Gastrocnemius medialis (tissue), 4 donors: ENCODE measurements around the gene CCNF. TPM values are rescaled to one million over a fixed set of nuclear protein-coding genes. Genes with fewer than 3 reads are reported as not detected.

ENCODE experiments used
- ATAC-seq, 2 donors: fragments of 150-250 bp; one replicate each; pipeline ENCODE4 v1.9.1; 2016
- DNase-seq, 2 donors: peaks; one replicate each; pipeline ENCODE4 v3.0.0-alpha.2; 2019
- H3K27ac ChIP-seq, 4 donors: fragments of 200-600 bp; sonication (generic); 1 replicate in 1 of 4; 2 replicates in 3 of 4; pipeline ENCODE4 v1.5.1; 2016 to 2018; ENCODE audit warnings: mild to moderate bottlenecking in 2 of 4, moderate library complexity in 1 of 4
- H3K27me3 ChIP-seq, 3 donors: fragments of 200-600 bp; sonication (generic) in 2 of 3; 1 replicate in 1 of 3; 2 replicates in 2 of 3; pipeline versions ENCODE4 v1.5.1 to v1.6.0; 2016 to 2019; ENCODE audit warnings: mild to moderate bottlenecking in 1 of 3, moderate library complexity in 1 of 3
- H3K36me3 ChIP-seq, 2 donors: fragments of 200-600 bp; sonication (generic) in 1 of 2; one replicate each; pipeline ENCODE4 v1.5.1; 2017 to 2018
- H3K4me1 ChIP-seq, 2 donors: fragments of 200-600 bp; sonication (generic) in 1 of 2; one replicate each; pipeline ENCODE4 v1.5.1; 2016 to 2017; ENCODE audit warnings: mild to moderate bottlenecking in 2 of 2
- H3K4me3 ChIP-seq, 4 donors: fragments of 200-600 bp; sonication (generic) in 3 of 4; 1 replicate in 1 of 4; 2 replicates in 3 of 4; pipeline ENCODE4 v1.5.1; 2016 to 2019; ENCODE audit warnings: mild to moderate bottlenecking in 2 of 4
- H3K9me3 ChIP-seq, 3 donors: fragments of 200-600 bp; sonication (generic) in 2 of 3; 1 replicate in 1 of 3; 2 replicates in 2 of 3; pipeline ENCODE4 v1.5.1; 2016 to 2019
- CTCF ChIP-seq, 5 experiments: fragments of 450-650 bp in 3 of 5; fragments of 200-600 bp in 2 of 5; sonication (generic) in 2 of 5; IDR thresholded peaks in 4 of 5; conservative IDR thresholded peaks in 1 of 5; 1 replicate in 4 of 5; 2 replicates in 1 of 5; pipeline ENCODE4 v1.5.1; 2016 to 2019; ENCODE audit warnings: antibody characterized with exemption in 5 of 5, mild to moderate bottlenecking in 3 of 5, moderate library complexity in 3 of 5
- POLR2A ChIP-seq, 2 donors: fragments of 450-650 bp; IDR thresholded peaks; one replicate each; pipeline ENCODE4 v1.6.1; 2017; ENCODE audit warnings: antibody characterized with exemption in 2 of 2, mild to moderate bottlenecking in 2 of 2, moderate library complexity in 2 of 2
- in situ Hi-C, 4 donors: fragments of 200-750 bp; cut with MboI; loops; one replicate each; pipeline versions ENCODE4 v1.15.0 to v1.8.0; 2017; ENCODE audit warnings: low sequenced_read_pairs in 4 of 4
- intact Hi-C: fragments of 100-400 bp; cut with DNase I; formaldehyde crosslinking; loops from one replicate; pipeline ENCODE4 v1.15.1; 2023; ENCODE audit warnings: low total_unique reads
- total RNA-seq, 4 donors: library from RNA; depleted of rRNA; stranded (reverse); fragments of >200 nt; gene quantifications; one replicate each; pipeline versions ENCODE4 v1.1.0 to v1.2.3, GENCODE V29; 2016

Gene CCNF
- total RNA-seq, 4 donors from 2014 or later = 1.8 to 3.6 (median 2.4) TPM

GRCh38 chr16:2457946-2458345 lies 28.7 kb downstream of the CCNF start:
- no peak for ATAC-seq
- H3K4me3 ChIP-seq = no peak overlapping the region
- H3K4me1 ChIP-seq = peaks cover 4 to 13% of the 10 kb centered on the region in 2 donors
- H3K27me3 ChIP-seq = no peaks in the 10 kb centered on the region
- no peak for DNase-seq
- H3K36me3 ChIP-seq = no peaks in the 10 kb centered on the region
- TF ChIP-seq CTCF (IDR thresholded peaks at IDR 0.05 in 4 of 5, conservative IDR thresholded peaks at IDR 0.05 in 1 of 5) (no peak), POLR2A (IDR thresholded peaks at IDR 0.05) (no peak)
- H3K9me3 ChIP-seq = no peaks in the 10 kb centered on the region
- H3K27ac ChIP-seq = no peak overlapping the region
- intact Hi-C loops (no loop called here), in situ Hi-C loops (no loop called here)

GRCh38 chr16:2458887-2459646 lies 29.8 kb downstream of the CCNF start:
- ATAC-seq = no peak
- in situ Hi-C loops (no loop called here), intact Hi-C loops (no loop called here)
- Histone ChIP-seq H3K36me3 (no peaks in the 10 kb centered on the region), H3K9me3 (no peaks in the 10 kb centered on the region), H3K27ac (peak overlapping the region; percentile 53 to 73 (median 68)), H3K27me3 (no peaks in the 10 kb centered on the region), H3K4me3 (peak overlapping the region; percentile 56 to 64 (median 60)), H3K4me1 (peaks cover 4 to 13% of the 10 kb centered on the region in 2 donors)
- TF ChIP-seq POLR2A (IDR thresholded peaks at IDR 0.05) = no peak
- TF ChIP-seq CTCF (IDR thresholded peaks at IDR 0.05 in 4 of 5, conservative IDR thresholded peaks at IDR 0.05 in 1 of 5) = no peak
- no peak for DNase-seq

GRCh38 chr16:2459647-2460390 lies 30.6 kb downstream of the CCNF start, which contains the start of gene TEDC2:
Gene TEDC2 (plus strand): TSS chr16:2460109. CDS start chr16:2460145, 36 bp downstream.
- ATAC-seq (peak; percentile 96 to 97), DNase-seq (peak; percentile 90 to 95)
- TF ChIP-seq CTCF (IDR thresholded peaks at IDR 0.05 in 4 of 5, conservative IDR thresholded peaks at IDR 0.05 in 1 of 5) (no peak), POLR2A (IDR thresholded peaks at IDR 0.05) (no peak)
- intact Hi-C loops (loop anchor here (2.0 to 5.0 kb wide), 2 partner anchors 31 to 37 kb away; partner anchors contain the start of gene CCNF), in situ Hi-C loops (no loop called here)
- Histone ChIP-seq H3K27me3 (no peaks in the 10 kb centered on the region), H3K27ac (peak within 1 kb of the TSS; percentile 53 to 73 (median 68)), H3K4me1 (peaks cover 4 to 13% of the 10 kb centered on the region in 2 donors), H3K4me3 (peak within 1 kb of the TSS; percentile 56 to 64 (median 60)), H3K9me3 (no peaks in the 10 kb centered on the region), H3K36me3 (no peaks in the 10 kb centered on the region)

- Histone ChIP-seq H3K27ac (no peak overlapping the region), H3K9me3 (no peaks in the 10 kb centered on the region), H3K4me1 (peaks cover 4 to 13% of the 10 kb centered on the region in 2 donors), H3K4me3 (peak overlapping the region; percentile 56 to 64 (median 60)), H3K27me3 (no peaks in the 10 kb centered on the region), H3K36me3 (no peaks in the 10 kb centered on the region)
- ATAC-seq (no peak), DNase-seq (no peak)
- TF ChIP-seq CTCF (IDR thresholded peaks at IDR 0.05 in 4 of 5, conservative IDR thresholded peaks at IDR 0.05 in 1 of 5) = no peak
- in situ Hi-C loops (no loop called here), intact Hi-C loops (loop anchor here (2.0 to 5.0 kb wide), 2 partner anchors 32 to 37 kb away; partner anchors contain the start of gene CCNF)
These were observed 31.1 kb downstream of the CCNF start for GRCh38 chr16:2460391-2460713.
